NCI-H2196 treated with DMSO at 0.1 percent for 48 hours (cell line): ENCODE measurements around the gene NOX3.
"Not testable (repeated sequence)": the region's sequence is repeated elsewhere in the genome, so short reads cannot be mapped to it uniquely, and the experiment has no call there.

Experiments
- DNase-seq: peaks from one replicate; lab custom pipeline; 2025; ENCODE audit not compliant: unreplicated experiment; lab: John Stamatoyannopoulos, UW

NOX3 gene, protein sequence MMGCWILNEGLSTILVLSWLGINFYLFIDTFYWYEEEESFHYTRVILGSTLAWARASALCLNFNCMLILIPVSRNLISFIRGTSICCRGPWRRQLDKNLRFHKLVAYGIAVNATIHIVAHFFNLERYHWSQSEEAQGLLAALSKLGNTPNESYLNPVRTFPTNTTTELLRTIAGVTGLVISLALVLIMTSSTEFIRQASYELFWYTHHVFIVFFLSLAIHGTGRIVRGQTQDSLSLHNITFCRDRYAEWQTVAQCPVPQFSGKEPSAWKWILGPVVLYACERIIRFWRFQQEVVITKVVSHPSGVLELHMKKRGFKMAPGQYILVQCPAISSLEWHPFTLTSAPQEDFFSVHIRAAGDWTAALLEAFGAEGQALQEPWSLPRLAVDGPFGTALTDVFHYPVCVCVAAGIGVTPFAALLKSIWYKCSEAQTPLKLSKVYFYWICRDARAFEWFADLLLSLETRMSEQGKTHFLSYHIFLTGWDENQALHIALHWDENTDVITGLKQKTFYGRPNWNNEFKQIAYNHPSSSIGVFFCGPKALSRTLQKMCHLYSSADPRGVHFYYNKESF

DNA sequence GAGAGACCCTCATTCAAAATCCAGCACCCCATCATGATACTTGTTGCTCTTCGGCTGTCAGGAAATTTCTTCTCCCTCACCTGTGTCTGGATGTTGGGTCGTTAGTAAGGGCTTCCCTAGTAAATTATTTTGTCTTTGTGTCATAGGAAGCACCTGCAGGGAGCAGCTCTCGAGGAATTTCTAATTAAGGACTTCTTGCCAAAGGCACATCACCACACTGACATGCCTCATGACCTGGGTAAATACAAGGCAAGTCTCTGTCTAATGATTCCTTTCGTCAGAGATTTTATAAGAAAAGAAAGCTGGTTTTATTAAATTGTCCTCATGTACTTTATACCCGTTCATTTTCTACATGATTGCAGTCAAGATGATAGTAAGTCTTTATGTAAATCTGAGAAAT, at the start of gene NOX3:
TSS of gene NOX3 (minus strand) at position 74 of the 400 bp plus-strand sequence. CDS start at position 35, 39 bp downstream.
- DNase-seq, result no peak

DNA sequence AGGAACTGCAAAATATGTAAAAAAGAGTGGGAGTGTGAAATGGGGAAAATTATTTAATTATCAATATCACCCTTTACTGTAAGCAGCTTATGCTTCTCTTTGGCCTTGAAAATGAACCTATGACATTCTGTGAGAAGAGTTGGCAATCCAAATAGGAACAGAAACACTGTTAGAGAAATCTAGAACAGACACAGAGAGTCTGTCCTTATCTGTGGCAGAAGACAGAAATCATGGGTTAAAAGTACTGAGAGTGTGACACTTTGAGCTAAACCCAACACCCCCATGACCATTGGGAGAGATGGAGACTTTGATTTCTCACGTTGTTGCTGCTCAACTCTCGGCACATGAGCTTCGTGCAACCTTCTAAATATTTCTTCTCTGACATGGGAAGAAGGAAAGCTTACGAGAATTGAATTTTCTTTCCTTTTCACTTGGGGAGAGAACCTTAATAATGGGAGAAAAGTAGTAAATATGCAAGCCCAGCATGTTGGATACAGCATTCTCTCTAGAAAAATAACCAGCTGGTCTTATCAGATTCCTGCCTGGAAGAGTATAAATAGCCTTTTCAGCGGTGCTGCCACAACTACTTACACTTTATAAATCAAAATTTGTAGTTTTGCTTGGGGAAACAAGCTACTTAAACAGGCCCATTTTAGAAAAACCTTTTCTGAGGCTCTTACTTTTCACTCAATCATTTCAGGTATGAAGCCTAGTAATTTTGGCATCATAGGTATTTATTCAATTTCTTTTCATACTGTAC, 49.4 kb upstream of the NOX3 start:
- no peak for DNase-seq

DNA sequence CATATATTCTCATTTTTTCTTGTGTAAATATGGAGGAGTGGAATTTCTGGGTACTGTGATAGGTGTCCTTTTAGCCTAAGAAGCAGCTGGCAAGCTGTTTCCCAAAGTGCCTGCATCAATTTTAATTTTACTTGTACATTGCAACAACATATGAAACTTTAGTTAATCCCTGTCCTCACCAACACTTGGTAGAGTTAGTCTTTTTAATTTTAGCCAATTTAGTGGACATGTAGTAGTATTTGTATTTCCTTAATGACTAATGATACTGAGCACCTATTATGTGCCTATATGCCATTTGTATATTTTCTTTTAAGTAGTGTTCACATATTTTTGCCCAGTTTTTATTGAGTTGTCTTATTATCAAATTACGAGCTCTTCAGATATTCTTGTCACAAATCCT, 46.8 kb upstream of the NOX3 start:
- DNase-seq, result no peak

DNA sequence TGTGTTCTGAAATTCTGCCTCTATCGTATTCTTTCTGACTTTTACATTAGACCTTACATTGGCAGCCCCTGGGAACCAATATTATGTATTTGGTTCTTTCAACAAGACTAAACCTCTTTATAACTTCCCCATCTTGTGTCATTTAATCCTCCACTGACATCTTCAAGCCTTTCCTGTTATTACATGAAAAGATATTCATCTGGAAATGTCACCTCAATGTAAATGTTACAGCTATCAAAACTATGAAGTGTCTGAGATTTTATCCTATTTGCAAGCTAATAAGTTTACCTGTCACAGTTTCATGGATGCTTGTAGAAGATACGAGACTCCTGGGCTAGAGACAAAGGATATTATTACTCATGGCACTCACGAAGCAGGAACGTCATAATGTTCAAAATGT, 43.9 kb upstream of the NOX3 start:
- DNase-seq, result no peak

DNA sequence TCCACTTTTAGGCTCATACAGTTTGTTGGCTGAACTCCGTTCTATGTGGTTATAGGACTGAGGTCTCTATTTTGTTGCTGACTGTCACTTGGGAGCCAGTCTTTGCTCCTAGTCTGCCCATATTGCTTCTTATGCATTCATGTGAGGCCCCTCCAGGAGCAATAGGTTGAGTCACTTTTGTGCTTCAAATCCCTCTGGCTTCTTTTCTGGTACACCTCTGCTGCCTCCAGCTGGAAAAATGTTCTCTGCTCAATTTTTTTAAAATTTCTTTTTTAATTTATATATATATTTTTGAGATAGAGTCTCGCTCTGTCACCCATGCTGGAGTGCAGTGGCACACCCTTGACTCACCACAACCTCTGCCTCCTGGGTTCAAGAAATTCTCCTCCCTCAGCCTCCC, 42.7 kb upstream of the NOX3 start:
- DNase-seq, result no peak

DNA sequence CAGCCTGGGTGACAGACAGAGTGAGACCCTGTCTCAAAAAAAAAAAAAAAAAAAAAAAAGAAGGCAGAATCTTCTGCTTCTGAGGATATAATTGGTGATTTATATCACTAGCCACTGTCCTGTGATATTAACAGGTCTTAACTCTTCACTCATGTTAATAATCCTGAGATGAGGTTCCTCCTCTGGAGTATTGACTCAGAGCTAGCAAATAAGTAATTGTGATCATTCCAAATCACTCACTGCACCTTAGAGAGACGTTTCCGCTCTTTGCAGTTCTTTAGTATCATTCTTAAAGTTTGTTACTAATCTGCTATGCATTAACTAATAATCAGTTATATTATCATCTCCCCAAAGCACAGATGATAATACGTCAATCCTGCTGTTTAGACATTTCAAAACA, 41.6 kb upstream of the NOX3 start:
- DNase-seq, result no peak

DNA sequence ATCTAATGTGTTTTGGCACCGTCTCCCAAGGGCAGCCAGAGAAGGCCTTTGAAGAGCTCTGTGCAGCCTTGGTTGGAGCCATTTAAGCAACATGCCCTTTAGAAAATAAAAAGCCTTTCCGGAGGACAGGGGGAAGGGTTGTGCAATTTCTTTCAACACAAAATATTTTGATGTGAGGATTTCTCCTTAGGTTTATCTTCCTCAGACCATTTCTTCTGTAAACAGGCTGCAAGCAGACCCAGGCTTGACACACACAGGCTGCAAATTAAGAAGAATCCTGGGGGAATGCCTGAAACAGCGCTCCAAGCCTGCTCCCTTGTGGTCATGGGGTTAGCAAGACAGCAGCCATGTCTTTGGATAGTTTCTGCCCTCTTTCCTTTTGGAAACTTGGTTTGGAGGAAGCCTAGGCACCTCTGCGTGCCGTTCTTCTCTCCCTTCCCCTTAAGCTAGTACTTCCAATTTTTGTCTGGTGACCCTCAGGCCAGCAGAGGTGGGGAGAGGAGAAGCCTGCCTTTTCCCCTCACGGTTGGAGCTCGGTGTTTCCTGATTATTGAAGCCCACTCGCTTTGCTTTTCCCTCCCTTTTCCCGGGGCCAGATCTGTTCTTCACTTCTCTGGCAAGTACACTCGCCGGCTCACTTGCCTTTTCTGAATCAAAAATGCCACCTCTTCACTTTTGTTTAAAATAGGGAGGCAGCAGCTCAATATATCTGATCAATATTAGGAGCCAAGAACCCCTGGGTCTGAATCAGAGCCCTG, 39.6 kb upstream of the NOX3 start:
- no peak for DNase-seq

DNA sequence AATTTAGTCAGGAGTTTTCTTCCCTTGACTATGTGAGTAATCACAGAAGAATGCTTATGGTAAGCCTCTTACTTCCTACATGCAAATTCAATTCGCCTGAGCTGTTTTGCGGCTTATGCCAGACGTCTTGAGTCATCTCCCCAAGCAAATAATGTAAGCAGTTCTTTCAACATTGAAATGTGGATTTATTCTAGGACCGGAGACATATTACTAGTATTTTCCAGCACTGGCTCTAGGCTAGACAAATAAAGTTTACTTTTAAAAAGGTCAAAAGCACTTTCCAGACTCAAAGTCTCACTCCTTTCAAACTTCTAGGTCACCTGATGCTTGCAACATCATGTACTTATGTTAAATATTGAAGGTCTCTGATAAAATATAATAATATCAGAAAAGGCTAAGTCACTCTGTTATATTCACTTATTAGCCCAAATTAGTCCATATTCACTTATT, 38.1 kb upstream of the NOX3 start:
- no peak for DNase-seq

DNA sequence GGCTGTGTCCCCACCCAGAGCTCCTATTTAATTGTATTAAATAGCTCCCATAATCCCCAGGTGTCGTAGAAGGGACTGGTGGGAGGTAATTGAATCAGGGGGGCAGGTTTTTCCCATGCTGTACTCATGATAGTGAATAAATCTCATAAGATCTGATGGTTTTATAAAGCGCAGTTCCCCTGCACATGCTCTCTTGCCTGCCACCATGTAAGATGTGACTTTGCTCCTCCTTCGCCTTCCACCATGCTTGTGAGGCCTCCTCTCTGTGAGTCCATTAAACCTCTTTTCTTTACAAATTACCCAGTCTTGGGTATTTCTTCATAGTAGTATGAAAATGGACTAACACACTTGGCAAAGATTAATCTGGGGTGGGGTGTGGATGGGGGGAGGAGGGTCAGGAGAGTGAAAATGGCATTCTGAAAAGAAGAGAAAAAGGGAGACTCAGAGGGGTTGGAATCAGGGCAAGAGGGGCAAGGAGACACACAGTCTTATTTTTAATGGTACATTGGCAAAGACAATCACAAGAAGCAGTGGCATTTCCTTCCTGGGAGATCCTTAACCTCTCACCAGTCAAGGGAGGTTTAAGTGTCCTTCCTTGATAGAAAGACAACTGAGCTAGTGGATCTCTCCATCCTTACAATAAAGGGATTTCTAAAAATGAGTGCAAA, 37.5 kb upstream of the NOX3 start:
- DNase-seq, result no peak

DNA sequence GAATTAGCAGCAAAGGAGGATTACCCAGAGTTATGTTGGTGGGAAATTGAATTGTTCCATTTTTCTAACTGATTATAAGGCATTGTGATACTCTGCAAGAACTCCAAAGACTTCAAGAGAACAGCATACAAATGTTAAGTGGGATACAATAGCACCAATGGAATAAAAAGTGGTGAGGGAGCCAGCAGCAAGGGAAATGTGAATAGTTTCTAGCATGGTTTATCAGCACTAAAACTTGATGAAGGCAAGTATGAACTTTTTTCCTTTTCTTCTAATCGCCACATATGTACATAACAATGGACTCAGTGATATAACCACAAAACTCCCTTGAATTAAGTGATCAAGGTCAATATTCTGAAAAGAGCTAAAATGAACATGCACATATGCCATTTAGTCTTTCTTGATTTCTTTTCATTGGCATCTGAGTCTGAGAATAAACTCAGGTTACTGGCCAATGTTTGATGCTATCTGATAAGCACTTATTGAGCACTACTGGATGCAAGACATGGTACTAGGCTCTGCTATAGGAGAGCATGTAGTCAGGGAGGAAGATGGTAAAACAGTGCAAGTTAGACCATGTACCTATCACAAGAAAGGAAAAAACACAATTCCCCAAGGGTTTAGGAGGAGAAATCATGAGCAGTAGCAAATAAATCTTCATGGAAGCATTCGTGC, 36.6 kb upstream of the NOX3 start:
- no peak for DNase-seq

DNA sequence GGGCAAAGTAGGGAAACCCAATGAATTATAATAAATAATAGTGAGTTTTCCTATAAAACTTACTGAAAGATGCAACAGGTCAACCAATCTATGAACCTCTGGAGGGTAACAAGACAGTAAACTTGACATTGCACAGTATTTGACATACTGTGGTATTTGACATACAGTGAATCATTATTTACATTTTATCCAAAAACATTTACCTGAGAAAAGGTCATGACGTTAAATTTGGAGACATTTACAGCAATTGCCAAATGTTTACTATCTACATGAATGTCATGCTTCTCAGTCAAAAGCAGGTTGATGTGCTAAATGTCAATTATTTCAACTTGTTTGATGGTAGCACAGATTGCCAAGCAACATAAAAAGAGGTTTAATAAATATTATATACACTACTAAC, 35.8 kb upstream of the NOX3 start:
- DNase-seq, result no peak

DNA sequence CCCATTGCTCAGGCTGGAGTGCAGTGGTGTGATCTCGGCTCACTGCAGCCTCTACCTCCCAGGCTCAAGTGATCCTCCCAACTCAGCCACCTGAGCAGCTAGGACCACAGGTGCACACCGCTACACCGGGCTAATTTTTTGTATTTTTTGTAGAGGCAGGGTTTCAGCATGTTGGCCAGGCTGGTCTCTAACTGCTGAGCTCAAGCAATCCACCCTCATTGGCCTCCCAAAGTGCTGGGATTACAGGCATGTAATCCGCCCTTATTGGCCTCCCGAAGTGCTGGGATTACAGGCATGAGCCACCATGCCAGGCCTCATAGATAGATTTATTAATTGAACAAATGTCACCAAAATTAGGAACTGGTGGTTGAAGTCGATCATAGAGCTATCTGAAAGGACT, 32.6 kb upstream of the NOX3 start:
- not testable (repeated sequence) for DNase-seq

DNA sequence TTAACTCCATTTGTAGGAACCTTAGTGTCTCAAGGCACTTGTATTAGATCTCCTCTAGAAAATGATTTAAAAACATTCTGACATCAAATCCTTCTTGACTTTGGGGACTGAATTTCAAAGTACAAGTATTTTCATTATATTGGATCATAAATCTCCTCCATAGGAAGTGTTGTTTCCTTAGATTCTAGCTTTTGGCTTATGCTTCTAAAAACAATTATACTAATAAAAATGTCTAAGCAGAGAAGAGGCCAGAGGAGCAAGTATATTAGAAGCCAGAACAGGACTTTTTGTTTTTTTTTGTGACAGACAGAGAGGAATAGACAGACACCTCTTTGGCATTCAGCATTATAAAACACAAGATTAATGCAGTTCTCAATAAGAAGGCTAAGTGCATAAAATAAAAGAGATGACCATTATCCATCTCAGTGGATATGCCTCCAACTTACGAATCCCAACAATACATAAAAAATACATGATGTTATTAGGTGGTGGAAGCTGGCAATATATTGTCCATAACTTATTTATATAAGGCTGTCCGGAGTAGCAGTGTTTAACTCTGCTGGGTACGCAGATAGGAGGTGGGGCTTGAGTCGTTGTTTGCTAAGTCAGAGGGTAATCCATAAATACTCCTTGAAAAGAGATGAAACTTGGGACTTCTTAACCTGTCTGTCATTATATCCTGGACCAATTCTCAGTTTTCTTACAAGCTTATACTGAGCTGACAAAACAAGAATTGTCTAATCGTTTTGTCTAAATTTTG, 31.9 kb upstream of the NOX3 start:
- no peak for DNase-seq

DNA sequence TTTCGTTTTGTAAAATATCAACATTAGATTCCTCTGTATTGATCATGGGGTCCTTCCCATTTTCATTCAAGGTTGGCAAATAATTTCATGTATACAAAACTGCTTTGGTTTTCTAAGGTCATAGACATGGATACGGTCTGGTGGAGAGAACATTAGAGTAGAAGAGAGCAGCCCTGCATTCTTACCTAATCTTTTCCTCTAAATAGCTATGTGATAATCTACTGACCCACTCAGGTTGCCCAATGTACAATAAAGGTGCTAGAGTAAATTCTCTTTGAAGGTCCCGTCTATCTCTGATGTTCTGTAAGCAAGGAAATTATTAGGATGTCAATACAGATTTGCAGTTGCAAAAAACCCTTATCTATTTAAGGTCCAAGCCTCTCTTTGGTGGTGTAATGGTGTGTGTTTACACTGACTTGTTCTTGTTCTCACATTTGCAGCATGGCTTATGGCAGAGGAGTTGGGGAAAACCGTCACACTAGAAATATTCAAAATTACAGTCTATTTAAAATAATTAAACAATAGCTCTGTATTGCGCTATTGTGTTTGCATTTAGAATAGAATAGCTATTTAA, 31.2 kb upstream of the NOX3 start:
- no peak for DNase-seq

DNA sequence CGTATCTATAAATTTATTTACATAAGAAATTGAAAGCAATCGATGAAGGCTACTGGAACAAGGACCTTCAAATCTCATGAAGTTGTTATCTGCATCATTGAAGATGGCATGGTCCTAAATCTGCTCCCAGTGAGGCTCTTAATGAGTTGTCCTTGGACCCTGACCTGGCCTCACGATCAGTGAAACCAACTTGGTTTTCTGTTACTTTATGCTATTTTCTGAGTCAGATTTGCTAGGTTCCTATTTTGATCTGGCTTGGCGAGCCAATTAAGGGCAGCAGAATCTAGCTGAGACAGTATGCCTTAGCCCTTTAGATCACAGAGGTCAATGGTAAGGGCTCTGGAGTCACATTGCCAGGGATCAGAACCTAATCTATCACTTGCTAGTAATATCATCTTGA, 30.1 kb upstream of the NOX3 start:
- no peak for DNase-seq

DNA sequence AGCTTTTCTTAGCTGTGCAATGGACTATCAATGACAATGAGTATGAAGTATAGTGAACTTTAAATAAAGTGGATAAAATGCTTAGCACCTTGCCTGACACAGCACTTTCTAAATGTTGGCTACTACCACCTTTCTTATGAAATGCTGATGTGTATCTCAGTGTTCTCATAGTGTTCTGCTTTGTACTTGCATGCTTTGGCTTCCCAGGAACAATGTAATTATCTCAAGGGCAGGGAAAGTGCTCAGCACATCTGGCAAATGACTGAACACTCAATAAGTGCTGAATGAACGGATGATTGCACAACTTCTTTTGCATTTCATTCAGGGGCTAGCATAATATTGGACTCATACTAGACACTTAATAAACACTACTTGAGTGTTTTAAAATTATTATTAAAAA, 28.2 kb upstream of the NOX3 start:
- no peak for DNase-seq

DNA sequence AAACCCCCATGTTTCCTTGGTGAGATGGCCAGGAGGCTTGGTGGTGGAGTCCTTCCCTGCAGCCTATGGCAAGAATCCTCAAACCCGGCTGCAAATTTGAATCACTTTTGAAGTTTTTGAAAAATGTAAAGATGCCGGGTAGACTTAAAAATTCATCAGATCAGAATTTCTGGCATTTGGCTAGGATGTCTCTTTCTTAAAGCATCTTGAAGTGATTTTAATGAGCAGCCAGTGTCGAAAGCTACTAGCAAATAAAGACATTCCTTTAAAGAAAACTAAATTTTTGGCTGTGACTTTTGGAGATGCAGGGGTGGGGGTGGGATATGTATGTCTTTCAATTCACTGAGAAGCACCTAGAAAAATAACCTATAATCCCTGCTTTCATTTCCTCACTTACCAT, 25.6 kb upstream of the NOX3 start:
- DNase-seq, result no peak

DNA sequence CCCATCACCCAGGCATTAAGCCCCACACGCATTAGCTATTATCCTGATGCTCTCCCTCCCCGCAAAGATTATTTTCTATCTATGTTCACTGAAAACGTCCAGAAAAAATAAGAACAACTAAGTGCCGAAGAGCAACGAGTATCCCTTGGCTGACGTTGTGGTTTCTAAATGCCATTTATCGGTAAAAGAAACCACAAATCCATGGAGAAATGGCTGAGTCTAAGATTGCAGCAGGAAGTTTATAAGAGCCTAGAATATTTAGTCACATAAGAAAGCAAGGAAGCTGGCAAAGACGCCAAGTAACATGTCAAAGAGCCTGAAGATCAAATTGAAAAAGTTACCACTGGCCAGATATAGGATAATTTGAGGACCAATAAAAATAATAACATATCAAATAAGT, 18.1 kb upstream of the NOX3 start:
- DNase-seq, result no peak

DNA sequence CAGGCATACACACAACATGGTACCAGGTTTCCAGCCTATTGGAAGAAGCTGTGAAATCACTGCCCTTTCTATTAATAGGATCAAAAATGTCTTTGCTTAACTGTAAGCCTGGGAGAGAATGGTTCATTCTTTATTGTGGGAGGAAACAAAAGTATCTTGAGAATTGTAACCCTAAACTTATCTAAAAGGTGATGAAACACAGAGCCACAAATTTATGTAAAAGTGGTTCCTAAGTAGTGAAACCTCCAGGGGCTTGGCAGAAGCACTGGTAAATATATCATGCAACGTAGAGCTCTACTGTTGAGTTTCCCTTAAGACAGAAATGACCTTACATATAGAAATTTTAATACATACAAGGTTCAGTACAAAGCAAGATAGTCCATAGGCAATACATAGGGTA, 17.2 kb upstream of the NOX3 start:
- no peak for DNase-seq
